Lower leg skin (tissue), 4 donors: ENCODE measurements around the gene OR51E1. TPM values are rescaled to one million over a fixed set of nuclear protein-coding genes. Genes with fewer than 3 reads are reported as not detected.

Experiments
- DNase-seq, 2 donors: peaks; one replicate each; pipeline ENCODE4 v3.0.0-alpha.2; 2019; ENCODE audit warnings: low spot score in 2 of 2
- H3K4me3 ChIP-seq: fragments of 200-600 bp; sonication (generic); 2 replicates; pipeline ENCODE4 v1.5.1; 2017; ENCODE audit warnings: mild to moderate bottlenecking, low read depth; ENCODE audit not compliant: poor library complexity, severe bottlenecking
- POLR2A ChIP-seq, 2 donors: fragments of 450-650 bp; IDR thresholded peaks; one replicate each; pipeline ENCODE4 v1.6.1; 2016 to 2017; ENCODE audit warnings: antibody characterized with exemption in 2 of 2, mild to moderate bottlenecking in 1 of 2, moderate library complexity in 1 of 2
- WGBS, 2 donors: methylation state at CpG; one replicate each; pipeline ENCODE4 v1.1.5; 2018; 5-methylcytosine and 5-hydroxymethylcytosine counted together
- intact Hi-C: fragments of 100-400 bp; cut with DNase I; formaldehyde crosslinking; loops from one replicate; pipeline ENCODE4 v1.15.0; 2023; ENCODE audit warnings: low total_unique reads
- total RNA-seq, 4 donors: library from RNA; depleted of rRNA; stranded (reverse); fragments of >200 nt; gene quantifications; one replicate each; pipeline ENCODE4 v1.1.0, GENCODE V29; 2016
- TF ChIP-seq, protein P1 (sequence below), 3 donors: fragments of 450-650 bp; IDR thresholded peaks; one replicate each; pipeline ENCODE4 v1.5.1; 2016; ENCODE audit warnings: antibody characterized with exemption in 3 of 3, mild to moderate bottlenecking in 3 of 3, moderate library complexity in 2 of 3

The OR51E1 gene
- total RNA-seq, 4 donors from 2014 or later: 0.11 to 0.39 (median 0.21) TPM

DNA sequence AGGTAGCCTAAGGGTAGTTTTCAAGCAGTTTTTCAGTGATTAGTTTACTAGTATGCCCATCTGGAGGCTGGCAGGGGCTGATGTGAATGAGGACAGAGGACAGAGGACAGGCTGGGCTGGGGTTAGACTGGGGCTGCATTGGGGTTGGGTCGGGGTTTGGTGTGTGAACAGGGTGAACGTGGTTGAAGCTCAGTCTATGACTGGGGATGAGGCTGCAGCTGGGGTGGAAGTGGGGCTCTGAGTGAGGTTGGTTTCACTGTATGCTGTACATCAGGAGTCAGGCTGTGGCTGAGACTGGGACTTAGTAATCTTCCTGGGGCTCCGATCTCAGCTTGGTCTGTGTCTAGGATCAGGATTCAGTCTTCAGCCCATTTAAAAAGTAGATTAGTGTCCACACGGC, 451 bp downstream of the OR51E1 start:
- intact Hi-C loops: no loop called here
- no peak overlapping the region for H3K4me3 ChIP-seq
- no peak for DNase-seq
- WGBS, 2 donors: 65 to 73% methylated on average over 4 of the region's 4 CpGs
- no peak for TF ChIP-seq POLR2A (IDR thresholded peaks at IDR 0.05)
- TF ChIP-seq, protein P1, sequence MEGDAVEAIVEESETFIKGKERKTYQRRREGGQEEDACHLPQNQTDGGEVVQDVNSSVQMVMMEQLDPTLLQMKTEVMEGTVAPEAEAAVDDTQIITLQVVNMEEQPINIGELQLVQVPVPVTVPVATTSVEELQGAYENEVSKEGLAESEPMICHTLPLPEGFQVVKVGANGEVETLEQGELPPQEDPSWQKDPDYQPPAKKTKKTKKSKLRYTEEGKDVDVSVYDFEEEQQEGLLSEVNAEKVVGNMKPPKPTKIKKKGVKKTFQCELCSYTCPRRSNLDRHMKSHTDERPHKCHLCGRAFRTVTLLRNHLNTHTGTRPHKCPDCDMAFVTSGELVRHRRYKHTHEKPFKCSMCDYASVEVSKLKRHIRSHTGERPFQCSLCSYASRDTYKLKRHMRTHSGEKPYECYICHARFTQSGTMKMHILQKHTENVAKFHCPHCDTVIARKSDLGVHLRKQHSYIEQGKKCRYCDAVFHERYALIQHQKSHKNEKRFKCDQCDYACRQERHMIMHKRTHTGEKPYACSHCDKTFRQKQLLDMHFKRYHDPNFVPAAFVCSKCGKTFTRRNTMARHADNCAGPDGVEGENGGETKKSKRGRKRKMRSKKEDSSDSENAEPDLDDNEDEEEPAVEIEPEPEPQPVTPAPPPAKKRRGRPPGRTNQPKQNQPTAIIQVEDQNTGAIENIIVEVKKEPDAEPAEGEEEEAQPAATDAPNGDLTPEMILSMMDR (IDR thresholded peaks at IDR 0.05): no peak

DNA sequence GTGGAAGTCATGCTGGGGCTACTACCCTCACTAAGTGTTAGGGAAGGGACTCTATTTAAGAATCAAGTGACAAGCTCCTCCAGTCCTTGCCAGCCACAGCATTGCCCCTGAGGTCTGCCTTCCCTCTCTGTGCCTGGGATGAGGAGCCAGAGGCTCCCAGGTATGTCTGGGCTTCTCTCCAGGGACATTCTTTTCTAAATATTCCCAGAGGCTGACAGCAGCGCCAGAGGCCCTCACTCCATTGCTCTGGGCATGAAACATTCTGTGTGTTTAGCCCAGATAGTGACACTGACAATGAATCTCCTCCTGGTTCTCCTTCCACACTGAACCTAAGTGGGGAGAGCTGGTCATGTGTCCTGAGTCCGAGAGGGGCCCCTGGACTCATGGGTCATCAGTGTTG, 2.2 kb downstream of the OR51E1 start:
- WGBS, 2 donors: 79 to 80% methylated on average over 2 of the region's 2 CpGs
- DNase-seq: no peak
- H3K4me3 ChIP-seq: no peak overlapping the region
- intact Hi-C loops: no loop called here
- TF ChIP-seq, protein P1 (IDR thresholded peaks at IDR 0.05): no peak
- no peak for TF ChIP-seq POLR2A (IDR thresholded peaks at IDR 0.05)

DNA sequence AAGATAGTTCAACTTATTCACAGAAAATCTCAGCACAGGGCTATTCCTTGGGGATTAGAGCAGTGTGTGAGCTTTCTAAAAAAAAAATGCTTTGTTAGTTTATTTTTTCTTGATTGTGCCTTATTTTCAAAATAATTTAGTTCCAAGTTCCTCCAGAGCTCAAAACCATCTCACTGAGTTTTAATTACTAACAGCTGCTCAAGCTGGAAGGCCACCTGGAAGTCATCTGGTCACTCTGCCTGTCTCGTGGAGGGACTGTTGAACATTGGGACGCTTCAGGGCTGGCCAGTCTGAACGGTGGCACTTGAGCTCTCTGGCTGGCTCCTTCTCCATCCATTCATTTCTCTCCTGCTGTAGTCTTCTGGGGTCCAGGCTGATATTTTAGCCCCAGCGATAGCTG, 4.0 kb downstream of the OR51E1 start:
- DNase-seq: no peak
- WGBS, 2 donors: 48 to 72% methylated on average over 4 of the region's 4 CpGs
- H3K4me3 ChIP-seq: no peak overlapping the region
- intact Hi-C loops: no loop called here
- TF ChIP-seq POLR2A (IDR thresholded peaks at IDR 0.05): no peak
- TF ChIP-seq, protein P1 (IDR thresholded peaks at IDR 0.05): no peak

DNA sequence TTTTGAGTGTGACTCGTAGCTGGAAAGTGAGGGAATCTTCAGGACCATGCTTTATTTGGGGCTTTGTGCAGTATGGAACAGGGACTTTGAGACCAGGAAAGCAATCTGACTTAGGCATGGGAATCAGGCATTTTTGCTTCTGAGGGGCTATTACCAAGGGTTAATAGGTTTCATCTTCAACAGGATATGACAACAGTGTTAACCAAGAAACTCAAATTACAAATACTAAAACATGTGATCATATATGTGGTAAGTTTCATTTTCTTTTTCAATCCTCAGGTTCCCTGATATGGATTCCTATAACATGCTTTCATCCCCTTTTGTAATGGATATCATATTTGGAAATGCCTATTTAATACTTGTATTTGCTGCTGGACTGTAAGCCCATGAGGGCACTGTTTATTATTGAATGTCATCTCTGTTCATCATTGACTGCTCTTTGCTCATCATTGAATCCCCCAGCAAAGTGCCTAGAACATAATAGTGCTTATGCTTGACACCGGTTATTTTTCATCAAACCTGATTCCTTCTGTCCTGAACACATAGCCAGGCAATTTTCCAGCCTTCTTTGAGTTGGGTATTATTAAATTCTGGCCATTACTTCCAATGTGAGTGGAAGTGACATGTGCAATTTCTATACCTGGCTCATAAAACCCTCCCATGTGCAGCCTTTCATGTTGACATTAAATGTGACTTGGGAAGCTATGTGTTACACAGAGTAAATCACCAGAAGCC, 11.0 kb downstream of the OR51E1 start:
- no peak for TF ChIP-seq POLR2A (IDR thresholded peaks at IDR 0.05)
- TF ChIP-seq, protein P1 (IDR thresholded peaks at IDR 0.05): no peak
- intact Hi-C loops: no loop called here
- DNase-seq: no peak
- 67 to 85% methylated on average over 2 of the region's 2 CpGs for WGBS, 2 donors
- H3K4me3 ChIP-seq: no peak overlapping the region

DNA sequence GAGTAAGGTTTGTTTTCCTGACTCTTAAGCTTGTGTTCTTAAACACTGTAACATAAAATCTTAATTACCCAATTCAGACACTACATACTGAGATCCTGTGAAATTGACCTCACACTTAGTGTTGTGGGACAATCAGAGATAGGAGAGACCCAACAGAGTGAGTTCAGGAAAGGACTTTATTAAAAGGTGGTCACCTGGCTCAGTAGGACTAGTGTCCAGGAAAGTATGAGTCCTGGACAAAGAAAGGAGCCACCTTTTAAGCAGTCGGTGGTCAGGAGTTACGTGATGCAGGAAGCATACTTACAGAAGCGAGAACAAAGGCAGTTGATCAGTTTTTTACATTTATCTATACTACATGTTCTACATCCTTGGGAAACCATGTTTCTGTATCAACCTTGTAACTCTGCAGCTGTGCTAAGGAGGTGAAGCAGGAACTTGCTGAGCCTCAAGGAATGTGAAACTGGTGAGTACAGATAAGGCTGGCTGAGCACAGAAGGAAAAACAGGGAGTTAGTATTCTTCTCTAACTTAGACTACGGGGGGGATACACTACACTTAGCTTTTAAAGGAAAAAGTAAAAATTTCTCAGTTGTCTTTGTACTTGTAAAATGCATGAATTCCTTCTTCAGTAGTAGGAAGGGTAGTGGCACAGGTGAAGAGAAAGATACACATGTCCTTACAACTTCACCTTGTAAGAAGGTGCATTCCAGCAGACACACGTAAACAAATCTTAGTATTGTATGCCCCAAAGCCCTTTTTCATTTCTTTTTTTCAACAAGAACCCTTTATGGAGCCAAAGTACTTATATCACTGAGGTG, 15.1 kb downstream of the OR51E1 start:
- DNase-seq: no peak

More for the DNA sequence above, 15.1 kb downstream of the OR51E1 start:
- intact Hi-C loops: no loop called here
- TF ChIP-seq, protein P1 (IDR thresholded peaks at IDR 0.05): no peak
- TF ChIP-seq POLR2A (IDR thresholded peaks at IDR 0.05): no peak
- H3K4me3 ChIP-seq: no peak overlapping the region
- WGBS, 2 donors: 61 to 66% methylated on average over 5 of the region's 5 CpGs
